A172 (cell line): ENCODE measurements around the gene LRP1. TPM values are rescaled to one million over a fixed set of nuclear protein-coding genes. Genes with fewer than 3 reads are reported as not detected.
A peak's percentile ranks its signal among the peaks of the same experiment; 100 is the strongest.

Experiments used
- DNase-seq: peaks from one replicate; pipeline ENCODE4 v3.0.0-alpha.2; 2015; ENCODE audit warnings: low spot score
- total RNA-seq: library from RNA; depleted of rRNA; stranded (reverse); fragments of >200 nt; shearing (Covaris generic); gene quantifications from 2 replicates; pipeline ENCODE4 v1.2.3, GENCODE V29; 2014

LRP1 gene
- total RNA-seq, 1 experiment from 2014 or later: 35.5 TPM

DNA sequence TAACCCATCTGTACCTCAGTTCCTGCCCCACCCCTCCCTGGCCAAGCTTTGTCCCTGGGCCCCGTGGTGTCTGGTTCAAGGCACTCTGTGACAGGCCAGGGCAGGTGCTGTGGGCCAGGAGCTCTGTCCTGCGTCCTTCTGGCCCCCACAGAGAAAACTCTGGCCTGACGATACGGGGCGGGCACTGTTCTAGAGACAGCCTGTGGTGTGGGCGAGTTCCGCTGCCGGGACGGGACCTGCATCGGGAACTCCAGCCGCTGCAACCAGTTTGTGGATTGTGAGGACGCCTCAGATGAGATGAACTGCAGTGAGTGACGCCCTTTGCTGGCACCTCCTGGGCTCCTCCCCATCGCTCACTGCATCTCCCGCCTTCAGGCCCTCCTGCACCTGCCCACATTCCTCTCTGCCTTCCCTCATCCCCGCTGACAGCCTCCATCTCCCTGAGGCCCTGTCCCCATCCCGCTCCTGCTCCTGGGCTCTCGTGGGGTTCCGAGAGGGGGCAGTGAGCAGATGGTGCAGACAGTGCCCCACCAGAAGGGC, 65.5 kb downstream of the LRP1 start:
- no peak for DNase-seq

DNA sequence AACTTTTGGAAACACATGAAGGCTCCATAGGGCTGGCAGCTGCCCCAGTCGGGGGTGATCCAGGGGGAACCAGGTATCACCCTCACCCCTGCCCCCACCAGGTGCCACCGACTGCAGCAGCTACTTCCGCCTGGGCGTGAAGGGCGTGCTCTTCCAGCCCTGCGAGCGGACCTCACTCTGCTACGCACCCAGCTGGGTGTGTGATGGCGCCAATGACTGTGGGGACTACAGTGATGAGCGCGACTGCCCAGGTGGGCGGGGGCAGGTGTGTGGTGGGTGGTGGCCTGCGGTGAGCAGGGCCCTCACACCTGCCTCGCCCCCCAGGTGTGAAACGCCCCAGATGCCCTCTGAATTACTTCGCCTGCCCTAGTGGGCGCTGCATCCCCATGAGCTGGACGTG, 66.0 kb downstream of the LRP1 start:
- no peak for DNase-seq

DNA sequence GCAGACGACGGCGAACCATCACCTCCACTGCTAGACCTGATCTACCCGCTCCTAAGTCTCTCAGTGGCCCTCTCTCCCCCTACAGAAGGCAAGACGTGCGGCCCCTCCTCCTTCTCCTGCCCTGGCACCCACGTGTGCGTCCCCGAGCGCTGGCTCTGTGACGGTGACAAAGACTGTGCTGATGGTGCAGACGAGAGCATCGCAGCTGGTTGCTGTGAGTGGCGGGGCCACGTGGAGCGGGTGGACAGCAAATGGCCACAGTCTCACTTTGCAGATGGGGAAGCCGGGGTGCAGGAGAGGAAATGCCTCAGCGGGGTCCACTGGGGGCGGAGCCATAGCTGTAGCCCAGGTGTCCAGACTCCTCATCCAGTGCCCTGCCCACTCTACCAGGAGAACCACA, 66.9 kb downstream of the LRP1 start:
- DNase-seq: no peak

DNA sequence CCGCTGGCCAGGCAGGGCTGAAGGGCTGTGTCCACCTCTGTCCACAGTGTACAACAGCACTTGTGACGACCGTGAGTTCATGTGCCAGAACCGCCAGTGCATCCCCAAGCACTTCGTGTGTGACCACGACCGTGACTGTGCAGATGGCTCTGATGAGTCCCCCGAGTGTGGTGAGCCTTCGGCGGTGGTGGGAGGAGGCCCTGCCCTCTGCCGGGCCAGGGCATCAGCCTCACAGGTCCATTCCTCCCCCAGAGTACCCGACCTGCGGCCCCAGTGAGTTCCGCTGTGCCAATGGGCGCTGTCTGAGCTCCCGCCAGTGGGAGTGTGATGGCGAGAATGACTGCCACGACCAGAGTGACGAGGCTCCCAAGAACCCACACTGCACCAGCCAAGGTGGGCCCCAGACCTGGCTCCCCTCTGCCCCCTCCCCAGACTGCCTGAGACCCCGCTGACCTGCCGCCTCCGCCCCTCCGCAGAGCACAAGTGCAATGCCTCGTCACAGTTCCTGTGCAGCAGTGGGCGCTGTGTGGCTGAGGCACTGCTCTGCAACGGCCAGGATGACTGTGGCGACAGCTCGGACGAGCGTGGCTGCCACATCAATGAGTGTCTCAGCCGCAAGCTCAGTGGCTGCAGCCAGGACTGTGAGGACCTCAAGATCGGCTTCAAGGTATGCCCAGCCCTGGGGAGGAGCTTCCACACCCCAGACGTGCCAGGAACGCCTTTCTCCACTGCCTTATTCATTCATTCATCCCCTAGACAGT, 67.5 kb downstream of the LRP1 start:
- no peak for DNase-seq

DNA sequence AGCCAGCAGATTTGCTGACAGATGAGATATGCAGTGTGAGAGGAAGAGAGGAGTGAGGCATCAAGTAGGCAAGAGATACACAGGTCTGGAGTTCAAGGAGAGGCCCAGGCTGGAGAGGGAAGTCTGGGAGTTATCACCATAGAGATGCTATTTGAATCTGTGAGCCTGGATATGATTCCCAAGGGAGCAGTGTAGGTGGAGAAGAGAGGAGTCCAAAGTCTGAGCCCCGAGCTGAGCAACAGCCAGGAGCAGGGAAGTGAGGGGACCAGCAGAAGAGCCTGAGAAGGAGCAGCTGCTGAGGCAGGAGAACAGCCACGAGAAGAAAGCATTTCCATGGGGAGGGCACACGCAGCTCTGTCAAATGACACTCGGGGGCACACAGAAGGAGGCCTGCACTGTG, 68.2 kb downstream of the LRP1 start:
- no peak for DNase-seq

DNA sequence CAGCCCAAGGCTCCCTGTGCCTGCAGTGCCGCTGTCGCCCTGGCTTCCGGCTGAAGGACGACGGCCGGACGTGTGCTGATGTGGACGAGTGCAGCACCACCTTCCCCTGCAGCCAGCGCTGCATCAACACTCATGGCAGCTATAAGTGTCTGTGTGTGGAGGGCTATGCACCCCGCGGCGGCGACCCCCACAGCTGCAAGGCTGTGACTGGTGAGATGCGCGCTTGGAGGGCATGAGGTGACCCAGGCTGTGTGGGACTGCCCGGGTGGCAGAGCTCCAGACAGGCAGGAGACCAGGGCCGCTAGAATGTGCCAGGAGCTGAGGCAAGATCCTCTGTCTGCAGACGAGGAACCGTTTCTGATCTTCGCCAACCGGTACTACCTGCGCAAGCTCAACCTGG, 68.7 kb downstream of the LRP1 start:
- DNase-seq: no peak

DNA sequence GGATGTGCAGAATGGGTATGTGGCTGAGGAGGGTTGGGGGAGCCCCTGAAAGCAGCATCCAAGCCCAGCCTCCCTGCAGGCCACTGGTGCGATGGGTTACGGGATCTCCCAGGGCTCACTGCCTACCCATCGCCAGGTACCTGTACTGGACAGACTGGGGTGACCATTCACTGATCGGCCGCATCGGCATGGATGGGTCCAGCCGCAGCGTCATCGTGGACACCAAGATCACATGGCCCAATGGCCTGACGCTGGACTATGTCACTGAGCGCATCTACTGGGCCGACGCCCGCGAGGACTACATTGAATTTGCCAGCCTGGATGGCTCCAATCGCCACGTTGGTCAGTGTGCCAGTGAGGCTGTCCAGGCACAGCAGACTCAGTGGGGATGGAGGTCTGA, 70.0 kb downstream of the LRP1 start:
- no peak for DNase-seq

DNA sequence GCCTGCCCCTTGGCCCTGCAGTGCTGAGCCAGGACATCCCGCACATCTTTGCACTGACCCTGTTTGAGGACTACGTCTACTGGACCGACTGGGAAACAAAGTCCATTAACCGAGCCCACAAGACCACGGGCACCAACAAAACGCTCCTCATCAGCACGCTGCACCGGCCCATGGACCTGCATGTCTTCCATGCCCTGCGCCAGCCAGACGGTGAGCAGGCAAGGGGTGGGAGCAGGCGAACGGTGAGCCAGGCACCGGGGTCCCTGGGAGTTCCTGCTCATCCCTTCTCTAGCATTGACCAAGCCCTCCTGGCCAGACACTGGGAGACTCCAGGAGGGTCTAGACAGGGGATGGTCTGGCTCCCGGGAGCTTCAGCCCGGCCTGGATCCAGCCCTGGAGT, 70.9 kb downstream of the LRP1 start:
- DNase-seq: no peak

DNA sequence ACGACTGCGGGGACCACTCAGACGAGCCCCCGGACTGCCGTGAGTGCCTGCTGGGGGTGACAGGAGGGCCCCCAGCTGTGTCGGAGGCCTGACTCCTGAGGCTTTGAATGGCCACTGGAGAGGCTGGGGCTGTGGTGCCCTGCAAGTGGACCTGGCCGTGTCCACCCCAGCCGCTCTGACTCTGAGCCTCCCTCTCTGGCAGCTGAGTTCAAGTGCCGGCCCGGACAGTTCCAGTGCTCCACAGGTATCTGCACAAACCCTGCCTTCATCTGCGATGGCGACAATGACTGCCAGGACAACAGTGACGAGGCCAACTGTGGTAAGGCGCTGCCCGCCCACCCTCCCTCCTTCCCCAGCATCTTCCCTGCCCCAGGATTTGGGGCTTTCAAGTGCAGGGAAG, 72.2 kb downstream of the LRP1 start:
- DNase-seq: no peak

DNA sequence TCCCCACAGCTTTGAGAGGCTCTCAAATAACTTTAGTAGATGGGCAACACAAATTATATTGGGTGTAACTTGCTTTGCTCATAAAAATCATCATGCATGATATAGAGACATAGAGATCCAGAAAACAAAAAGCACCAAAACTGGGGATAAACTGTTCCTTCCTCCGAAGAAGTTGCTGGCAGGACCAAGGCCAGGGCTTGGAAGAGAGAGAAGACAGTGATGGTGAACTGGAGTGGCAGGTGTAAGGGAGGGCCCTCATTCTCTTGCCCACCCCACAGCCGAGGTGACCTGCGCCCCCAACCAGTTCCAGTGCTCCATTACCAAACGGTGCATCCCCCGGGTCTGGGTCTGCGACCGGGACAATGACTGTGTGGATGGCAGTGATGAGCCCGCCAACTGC, 72.9 kb downstream of the LRP1 start:
- DNase-seq: no peak

DNA sequence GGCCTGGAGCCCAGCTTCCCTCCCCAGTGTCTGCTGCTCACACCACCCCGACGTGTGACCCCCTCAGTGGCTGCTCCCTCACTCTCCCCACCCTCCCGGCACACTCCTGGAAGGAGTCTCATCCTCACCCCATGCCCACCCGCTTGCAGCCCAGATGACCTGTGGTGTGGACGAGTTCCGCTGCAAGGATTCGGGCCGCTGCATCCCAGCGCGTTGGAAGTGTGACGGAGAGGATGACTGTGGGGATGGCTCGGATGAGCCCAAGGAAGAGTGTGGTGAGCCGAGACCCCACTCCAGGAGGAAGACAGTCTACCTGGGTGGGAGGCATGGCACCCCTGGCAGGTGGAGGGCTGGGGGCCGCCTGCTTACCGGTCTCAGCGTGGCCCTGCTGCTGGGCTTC, 73.3 kb downstream of the LRP1 start:
- DNase-seq: no peak

DNA sequence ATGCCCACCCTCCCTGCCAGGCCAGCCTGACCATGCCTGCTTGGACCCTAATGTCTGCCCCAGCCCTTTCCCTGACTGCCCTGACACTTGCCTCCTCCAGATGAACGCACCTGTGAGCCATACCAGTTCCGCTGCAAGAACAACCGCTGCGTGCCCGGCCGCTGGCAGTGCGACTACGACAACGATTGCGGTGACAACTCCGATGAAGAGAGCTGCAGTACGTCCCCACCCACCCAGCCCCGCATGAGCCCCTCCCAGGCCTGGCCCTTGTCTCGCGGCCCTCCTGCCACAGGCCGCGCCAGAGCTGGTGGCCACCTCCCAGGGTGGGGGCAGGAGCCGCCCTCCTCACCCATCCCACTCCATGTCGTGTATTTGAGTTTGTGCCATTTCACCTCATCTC, 74.0 kb downstream of the LRP1 start:
- no peak for DNase-seq

DNA sequence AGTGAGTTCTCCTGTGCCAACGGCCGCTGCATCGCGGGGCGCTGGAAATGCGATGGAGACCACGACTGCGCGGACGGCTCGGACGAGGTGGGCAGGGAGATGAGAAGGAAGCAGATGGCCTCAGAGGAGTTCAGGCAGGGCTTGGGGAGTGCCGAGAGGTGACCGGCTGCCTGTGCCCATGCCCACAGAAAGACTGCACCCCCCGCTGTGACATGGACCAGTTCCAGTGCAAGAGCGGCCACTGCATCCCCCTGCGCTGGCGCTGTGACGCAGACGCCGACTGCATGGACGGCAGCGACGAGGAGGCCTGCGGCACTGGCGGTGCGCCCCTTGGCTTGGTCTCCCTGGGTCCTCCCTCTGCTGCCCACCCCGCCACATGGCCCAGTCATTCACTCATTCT, 74.9 kb downstream of the LRP1 start:
- DNase-seq: no peak

DNA sequence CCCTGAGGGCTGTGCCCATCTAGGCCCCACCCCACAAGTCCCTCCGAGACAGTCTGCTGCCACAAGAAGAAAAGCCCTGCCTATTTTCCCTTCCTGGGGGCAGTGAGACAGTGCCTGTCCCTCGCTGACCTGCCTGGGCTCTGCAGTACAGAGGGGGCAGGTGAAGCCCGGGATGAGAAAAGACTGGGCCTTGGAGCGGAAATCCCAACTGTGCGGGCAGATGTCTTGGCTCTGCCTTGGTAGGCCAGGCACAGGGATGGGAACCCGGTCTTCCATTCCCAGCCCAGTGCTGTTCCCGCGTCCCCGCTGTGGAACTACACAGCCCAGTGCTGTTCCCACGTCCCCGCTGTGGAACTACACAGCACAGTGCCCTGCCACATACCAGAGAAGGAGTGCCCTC, 75.5 kb downstream of the LRP1 start:
- DNase-seq: no peak

DNA sequence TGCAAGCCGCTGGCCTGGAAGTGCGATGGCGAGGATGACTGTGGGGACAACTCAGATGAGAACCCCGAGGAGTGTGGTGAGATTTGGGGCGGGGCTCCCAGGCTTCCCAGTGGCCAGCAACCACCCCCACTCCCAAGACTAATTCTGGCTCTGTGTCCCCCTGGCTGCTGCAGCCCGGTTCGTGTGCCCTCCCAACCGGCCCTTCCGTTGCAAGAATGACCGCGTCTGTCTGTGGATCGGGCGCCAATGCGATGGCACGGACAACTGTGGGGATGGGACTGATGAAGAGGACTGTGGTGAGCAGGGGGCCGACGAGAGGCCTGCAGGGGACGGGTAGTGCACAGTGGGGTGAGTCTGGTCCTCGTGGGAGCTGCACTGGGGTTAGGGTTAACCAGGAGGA, 76.2 kb downstream of the LRP1 start:
- DNase-seq: no peak

DNA sequence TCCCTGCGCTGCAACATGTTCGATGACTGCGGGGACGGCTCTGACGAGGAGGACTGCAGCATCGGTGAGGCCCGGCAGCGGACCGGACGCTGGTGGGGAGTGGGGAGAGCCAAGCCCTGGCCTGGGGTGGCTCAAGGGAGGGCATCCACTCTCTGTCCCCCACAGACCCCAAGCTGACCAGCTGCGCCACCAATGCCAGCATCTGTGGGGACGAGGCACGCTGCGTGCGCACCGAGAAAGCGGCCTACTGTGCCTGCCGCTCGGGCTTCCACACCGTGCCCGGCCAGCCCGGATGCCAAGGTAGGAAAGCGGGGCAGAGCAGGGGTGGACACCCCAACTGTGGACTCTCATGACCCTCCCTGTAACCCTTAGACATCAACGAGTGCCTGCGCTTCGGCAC, 76.9 kb downstream of the LRP1 start:
- no peak for DNase-seq

DNA sequence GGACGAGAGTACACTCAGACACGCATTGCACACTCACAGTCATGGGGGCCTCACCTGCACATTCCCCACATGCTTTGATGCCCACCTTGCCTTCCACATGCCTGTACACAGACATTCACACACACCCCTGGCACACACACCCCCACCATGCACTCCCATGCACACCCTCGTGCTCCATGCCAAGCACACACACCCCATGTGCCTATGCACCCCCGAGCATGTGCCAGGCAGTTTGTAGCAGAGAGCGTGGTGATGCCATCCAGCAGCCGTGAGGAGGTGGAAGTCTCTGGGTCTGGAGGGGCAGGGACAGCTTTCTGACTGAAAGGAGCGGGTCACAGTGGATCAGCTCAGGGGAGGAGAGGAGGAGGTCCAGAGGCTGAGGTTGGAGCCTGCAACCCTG, 77.6 kb downstream of the LRP1 start:
- DNase-seq: no peak

DNA sequence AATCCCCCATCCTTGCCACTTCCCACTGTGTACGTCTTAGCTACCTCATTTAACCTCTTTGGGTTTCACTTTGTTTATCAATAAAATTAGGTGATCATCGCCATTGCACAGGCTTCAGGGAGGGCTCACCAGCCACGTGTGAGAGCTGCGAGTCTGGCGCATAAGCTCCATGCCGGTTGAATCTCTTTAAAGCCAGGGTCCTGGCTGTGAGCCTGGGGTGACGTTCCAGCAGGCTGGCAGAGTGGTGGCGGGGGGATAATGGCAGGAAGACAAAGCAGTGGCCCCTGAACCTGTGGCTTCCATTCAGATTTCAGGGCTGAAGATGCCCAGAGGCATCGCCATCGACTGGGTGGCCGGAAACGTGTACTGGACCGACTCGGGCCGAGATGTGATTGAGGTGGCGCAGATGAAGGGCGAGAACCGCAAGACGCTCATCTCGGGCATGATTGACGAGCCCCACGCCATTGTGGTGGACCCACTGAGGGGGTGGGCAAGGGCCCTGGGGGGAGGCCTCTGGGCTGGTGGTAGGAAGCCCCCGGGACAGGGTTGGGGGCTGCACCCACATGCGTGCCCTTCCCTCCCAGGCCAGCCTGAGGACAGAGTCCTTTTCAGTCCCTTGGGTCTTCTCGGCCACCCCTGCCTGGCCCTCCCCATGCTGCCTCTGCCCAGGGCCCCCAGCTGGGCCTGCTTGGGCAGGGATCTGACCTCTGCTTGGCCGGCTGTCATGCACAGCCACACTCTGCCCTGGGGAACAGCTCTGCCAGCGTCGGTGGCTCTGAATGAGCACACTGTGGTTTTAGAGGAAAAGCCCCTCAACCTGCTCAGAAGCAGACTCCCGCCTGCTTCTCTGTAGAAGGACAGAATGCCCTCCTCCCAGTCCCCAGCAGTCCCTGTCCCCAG, 79.7 kb downstream of the LRP1 start:
- DNase-seq: no peak

DNA sequence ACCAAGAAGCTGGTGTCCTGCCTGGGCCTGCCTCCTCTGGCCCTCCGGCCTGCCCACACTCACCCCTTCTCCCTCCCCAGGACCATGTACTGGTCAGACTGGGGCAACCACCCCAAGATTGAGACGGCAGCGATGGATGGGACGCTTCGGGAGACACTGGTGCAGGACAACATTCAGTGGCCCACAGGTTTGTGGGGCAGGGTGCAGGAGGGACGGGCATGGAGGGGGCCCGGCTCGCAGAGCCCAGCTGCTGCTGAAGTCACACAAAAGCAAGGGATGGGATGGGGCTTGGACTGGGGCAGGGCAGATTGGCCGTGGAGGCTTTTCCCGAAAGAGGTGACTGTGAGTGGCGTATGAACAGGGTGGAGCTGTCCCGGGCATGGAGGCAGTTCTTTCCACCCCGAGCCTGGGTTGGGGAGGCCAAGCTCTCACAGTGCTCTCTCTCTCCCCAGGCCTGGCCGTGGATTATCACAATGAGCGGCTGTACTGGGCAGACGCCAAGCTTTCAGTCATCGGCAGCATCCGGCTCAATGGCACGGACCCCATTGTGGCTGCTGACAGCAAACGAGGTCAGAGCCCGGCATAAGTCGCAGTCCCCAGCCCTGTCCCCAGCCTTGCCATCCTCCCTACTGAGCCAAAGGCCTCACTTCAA, 80.5 kb downstream of the LRP1 start:
- DNase-seq: no peak

DNA sequence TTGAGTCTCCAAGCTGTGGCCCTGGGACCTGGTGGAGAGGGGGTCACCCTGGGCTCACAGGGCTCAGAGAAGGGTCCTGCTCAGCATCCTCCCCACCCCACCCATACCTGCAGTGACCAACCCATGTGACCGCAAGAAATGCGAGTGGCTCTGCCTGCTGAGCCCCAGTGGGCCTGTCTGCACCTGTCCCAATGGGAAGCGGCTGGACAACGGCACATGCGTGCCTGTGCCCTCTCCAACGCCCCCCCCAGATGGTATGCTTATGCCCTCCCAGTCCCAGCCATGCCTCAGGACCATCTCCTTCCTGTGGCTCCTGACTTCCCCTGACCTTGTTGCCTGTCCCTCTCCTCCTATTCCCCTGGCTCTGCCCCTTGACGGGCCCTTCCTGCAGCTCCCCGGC, 81.6 kb downstream of the LRP1 start:
- no peak for DNase-seq

DNA sequence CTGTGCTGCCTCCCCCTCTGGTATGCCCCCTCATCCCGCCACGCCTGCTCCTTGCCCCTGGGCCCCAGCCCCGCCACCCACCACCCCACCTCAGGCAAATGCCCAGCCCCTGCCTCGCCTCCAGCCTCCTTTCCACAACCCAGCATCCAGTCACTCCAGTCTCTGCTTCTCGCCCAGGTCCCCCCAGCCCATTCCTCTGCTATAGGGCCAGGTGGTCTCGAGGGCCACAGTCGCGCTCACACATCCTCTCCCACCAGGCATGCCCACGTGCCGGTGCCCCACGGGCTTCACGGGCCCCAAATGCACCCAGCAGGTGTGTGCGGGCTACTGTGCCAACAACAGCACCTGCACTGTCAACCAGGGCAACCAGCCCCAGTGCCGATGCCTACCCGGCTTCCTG, 82.2 kb downstream of the LRP1 start:
- DNase-seq: no peak

DNA sequence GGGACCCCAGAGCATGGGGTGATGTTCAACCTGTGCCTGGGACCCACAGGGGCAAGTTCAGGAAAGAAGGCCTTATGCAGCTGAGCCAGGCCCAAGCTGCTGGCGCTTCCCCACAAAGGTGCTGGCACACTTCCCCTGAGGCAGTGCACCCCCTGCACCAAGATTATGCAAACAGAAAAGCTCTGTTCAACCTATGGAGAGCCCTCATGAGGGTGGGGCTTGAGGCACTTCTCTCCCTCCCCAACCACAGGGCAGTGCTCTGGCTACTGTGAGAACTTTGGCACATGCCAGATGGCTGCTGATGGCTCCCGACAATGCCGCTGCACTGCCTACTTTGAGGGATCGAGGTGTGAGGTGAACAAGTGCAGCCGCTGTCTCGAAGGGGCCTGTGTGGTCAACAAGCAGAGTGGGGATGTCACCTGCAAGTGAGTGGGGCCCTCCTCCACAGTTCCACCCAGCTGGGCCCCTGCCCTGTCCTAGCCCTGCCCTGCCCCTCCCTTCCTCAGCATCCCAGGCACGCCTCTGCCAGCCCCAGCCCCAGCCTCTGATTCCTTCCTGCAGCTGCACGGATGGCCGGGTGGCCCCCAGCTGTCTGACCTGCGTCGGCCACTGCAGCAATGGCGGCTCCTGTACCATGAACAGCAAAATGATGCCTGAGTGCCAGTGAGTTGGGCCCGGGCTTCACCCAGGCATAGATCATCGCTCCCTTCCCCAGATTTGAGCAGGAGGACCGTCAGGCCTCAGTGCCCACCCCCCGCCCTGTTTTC, 82.8 kb downstream of the LRP1 start:
- peak; percentile 35 for DNase-seq
